Smooth muscle cell (in vitro differentiated cells): ENCODE measurements around the gene PRRT2. TPM values are rescaled to one million over a fixed set of nuclear protein-coding genes. Genes with fewer than 3 reads are reported as not detected.

Source experiments
- DNase-seq: peaks from one replicate; lab custom pipeline; 2025; ENCODE audit not compliant: unreplicated experiment; lab: John Stamatoyannopoulos, UW
- H2AFZ ChIP-seq: fragments of 200-600 bp; sonication (generic); 2 replicates; pipeline ENCODE4 v1.6.0; 2016; ENCODE audit warnings: antibody characterized with exemption, low read depth, mild to moderate bottlenecking
- H3F3A ChIP-seq: fragments of 200-600 bp; sonication (generic); 2 replicates; pipeline ENCODE4 v1.6.0; 2017; ENCODE audit warnings: antibody characterized with exemption, low read depth
- H3K27ac ChIP-seq: fragments of 200-600 bp; sonication (generic); 2 replicates; pipeline ENCODE4 v1.5.1; 2016; ENCODE audit warnings: low read depth, mild to moderate bottlenecking
- H3K27me3 ChIP-seq: fragments of 200-600 bp; sonication (generic); 2 replicates; pipeline ENCODE4 v1.6.1; 2016; ENCODE audit warnings: low read depth, mild to moderate bottlenecking
- H3K36me3 ChIP-seq: fragments of 200-600 bp; sonication (generic); 2 replicates; pipeline ENCODE4 v1.5.1; 2016; ENCODE audit warnings: low read depth
- H3K4me1 ChIP-seq: fragments of 200-600 bp; sonication (generic); 2 replicates; pipeline ENCODE4 v1.5.1; 2016; ENCODE audit warnings: low read depth
- H3K4me2 ChIP-seq: fragments of 200-600 bp; sonication (generic); 2 replicates; pipeline ENCODE4 v1.6.0; 2016; ENCODE audit warnings: mild to moderate bottlenecking
- H3K4me3 ChIP-seq: fragments of 200-600 bp; sonication (generic); 2 replicates; pipeline ENCODE4 v1.5.1; 2016; ENCODE audit warnings: mild to moderate bottlenecking
- H3K79me2 ChIP-seq: fragments of 200-600 bp; sonication (generic); 2 replicates; pipeline ENCODE4 v1.6.0; 2016; ENCODE audit warnings: low read depth, mild to moderate bottlenecking
- H3K9ac ChIP-seq: fragments of 200-600 bp; sonication (generic); 2 replicates; pipeline ENCODE4 v1.6.0; 2016; ENCODE audit warnings: low read depth
- H3K9me3 ChIP-seq: fragments of 200-600 bp; sonication (generic); replicated peaks from 2 replicates; pipeline ENCODE4 v1.5.1; 2016; ENCODE audit warnings: low read depth
- H4K20me1 ChIP-seq: fragments of 200-600 bp; sonication (generic); 2 replicates; pipeline ENCODE4 v1.6.0; 2016; ENCODE audit warnings: low read depth
- WGBS: methylation state at CpG from one replicate; pipeline ENCODE4 v1.1.7; 2016; ENCODE audit warnings: low lambda C conversion rate; 5-methylcytosine and 5-hydroxymethylcytosine counted together
- polyA plus RNA-seq: library from polyadenylated mRNA; unstranded; fragments of >200 nt; fragmentation: Nextera tagmentation; extraction: Ambion mirVana; gene quantifications from 2 replicates; pipeline ENCODE4 v1.2.1, GENCODE V29; 2016
- total RNA-seq: library from RNA; depleted of rRNA; stranded (reverse); fragments of >200 nt; gene quantifications from 2 replicates; pipeline ENCODE4 v1.2.3, GENCODE V29; 2014
- TF ChIP-seq, protein P1 (sequence below): fragments of 200-600 bp; sonication (generic); IDR thresholded peaks from 2 replicates; pipeline ENCODE4 v1.5.1; 2017; ENCODE audit warnings: borderline replicate concordance, mild to moderate bottlenecking, antibody characterized with exemption; ENCODE audit not compliant: insufficient read depth, poor library complexity, severe bottlenecking

PRRT2 gene
- total and polyA plus RNA-seq, 2 experiments from 2014 or later, result 12.2 TPM

DNA sequence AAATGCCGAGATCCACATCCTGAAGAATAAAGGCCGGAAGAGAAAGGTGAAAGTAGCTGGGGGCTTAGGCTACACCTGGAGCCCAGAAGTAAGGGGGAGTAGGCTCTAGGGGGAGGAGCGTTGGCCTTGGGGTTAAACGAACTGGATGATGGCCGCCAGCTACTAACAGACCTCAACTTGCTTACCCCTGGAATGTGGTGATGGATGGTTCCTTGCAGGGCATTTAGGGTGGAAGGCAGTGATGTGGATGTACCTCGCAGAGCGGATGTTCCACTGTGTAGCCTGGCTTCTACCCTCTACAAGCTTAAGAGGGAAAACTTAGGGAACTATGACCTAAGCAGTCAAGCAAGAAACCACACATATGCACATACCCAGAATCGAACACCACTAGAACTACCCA lies 8.0 kb upstream of the PRRT2 start:
- no peaks in the 10 kb centered on the region for H3K36me3 ChIP-seq
- WGBS, result 89% methylated on average over 8 of the region's 8 CpGs
- H3K4me1 ChIP-seq, result peaks cover 16% of the 10 kb centered on the region
- no peak overlapping the region for H3K4me3 ChIP-seq
- TF ChIP-seq, protein P1, sequence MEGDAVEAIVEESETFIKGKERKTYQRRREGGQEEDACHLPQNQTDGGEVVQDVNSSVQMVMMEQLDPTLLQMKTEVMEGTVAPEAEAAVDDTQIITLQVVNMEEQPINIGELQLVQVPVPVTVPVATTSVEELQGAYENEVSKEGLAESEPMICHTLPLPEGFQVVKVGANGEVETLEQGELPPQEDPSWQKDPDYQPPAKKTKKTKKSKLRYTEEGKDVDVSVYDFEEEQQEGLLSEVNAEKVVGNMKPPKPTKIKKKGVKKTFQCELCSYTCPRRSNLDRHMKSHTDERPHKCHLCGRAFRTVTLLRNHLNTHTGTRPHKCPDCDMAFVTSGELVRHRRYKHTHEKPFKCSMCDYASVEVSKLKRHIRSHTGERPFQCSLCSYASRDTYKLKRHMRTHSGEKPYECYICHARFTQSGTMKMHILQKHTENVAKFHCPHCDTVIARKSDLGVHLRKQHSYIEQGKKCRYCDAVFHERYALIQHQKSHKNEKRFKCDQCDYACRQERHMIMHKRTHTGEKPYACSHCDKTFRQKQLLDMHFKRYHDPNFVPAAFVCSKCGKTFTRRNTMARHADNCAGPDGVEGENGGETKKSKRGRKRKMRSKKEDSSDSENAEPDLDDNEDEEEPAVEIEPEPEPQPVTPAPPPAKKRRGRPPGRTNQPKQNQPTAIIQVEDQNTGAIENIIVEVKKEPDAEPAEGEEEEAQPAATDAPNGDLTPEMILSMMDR, result no peak
- DNase-seq, result no peak
- H3K9me3 ChIP-seq, result no peaks in the 10 kb centered on the region
- peaks cover 11% of the 10 kb centered on the region for H4K20me1 ChIP-seq
- H3K9ac ChIP-seq, result no peak overlapping the region
- H3K4me2 ChIP-seq, result peak overlapping the region; percentile 86
- no peak overlapping the region for H2AFZ ChIP-seq
- peaks cover 10% of the 10 kb centered on the region for H3K79me2 ChIP-seq
- no peaks in the 10 kb centered on the region for H3K27me3 ChIP-seq
- peaks cover 19% of the 10 kb centered on the region for H3F3A ChIP-seq
- peak overlapping the region; percentile 80 for H3K27ac ChIP-seq

DNA sequence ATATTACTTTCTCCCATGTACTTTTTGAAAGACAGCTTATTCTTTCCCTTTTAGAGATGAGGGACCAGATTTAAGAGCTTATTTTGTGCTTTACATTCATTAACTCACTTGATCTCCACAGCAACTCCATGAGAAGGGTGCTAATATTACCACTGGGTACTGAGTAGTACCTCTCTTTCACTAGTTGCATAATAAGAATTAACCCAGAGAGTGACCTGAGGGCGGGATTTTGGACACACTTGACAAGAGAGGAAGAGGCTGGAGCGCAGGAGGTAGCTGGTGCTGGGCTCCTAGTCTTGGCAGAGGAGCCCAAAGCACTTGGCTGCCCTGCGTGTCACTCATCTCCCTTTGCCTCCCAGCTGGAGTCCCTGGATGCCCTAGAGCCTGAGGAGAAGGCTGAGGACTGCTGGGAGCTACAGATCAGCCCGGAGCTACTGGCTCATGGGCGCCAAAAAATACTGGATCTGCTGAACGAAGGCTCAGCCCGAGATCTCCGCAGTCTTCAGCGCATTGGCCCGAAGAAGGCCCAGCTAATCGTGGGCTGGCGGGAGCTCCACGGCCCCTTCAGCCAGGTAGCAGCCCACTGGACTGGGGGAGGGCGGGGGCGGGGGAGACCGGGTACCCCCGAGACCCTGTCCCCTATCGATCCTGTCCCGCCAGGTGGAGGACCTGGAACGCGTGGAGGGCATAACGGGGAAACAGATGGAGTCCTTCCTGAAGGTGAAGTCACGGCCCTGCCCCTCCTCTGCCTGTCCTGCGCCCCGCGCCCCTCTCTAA lies 7.3 kb upstream of the PRRT2 start:
- Histone ChIP-seq H3K79me2 (peaks cover 16% of the 10 kb centered on the region), H2AFZ (peak overlapping the region; percentile 40), H3K9ac (peak overlapping the region; percentile 82), H3K4me1 (peaks cover 22% of the 10 kb centered on the region), H4K20me1 (peaks cover 17% of the 10 kb centered on the region), H3K4me3 (peak overlapping the region; percentile 73), H3K27ac (peak overlapping the region; percentile 80), H3K36me3 (no peaks in the 10 kb centered on the region), H3F3A (peaks cover 23% of the 10 kb centered on the region), H3K9me3 (no peaks in the 10 kb centered on the region), H3K4me2 (peak overlapping the region; percentile 86), H3K27me3 (no peaks in the 10 kb centered on the region)
- no peak for DNase-seq
- TF ChIP-seq, protein P1, result no peak
- WGBS, result 31% methylated on average over 26 of the region's 26 CpGs

DNA sequence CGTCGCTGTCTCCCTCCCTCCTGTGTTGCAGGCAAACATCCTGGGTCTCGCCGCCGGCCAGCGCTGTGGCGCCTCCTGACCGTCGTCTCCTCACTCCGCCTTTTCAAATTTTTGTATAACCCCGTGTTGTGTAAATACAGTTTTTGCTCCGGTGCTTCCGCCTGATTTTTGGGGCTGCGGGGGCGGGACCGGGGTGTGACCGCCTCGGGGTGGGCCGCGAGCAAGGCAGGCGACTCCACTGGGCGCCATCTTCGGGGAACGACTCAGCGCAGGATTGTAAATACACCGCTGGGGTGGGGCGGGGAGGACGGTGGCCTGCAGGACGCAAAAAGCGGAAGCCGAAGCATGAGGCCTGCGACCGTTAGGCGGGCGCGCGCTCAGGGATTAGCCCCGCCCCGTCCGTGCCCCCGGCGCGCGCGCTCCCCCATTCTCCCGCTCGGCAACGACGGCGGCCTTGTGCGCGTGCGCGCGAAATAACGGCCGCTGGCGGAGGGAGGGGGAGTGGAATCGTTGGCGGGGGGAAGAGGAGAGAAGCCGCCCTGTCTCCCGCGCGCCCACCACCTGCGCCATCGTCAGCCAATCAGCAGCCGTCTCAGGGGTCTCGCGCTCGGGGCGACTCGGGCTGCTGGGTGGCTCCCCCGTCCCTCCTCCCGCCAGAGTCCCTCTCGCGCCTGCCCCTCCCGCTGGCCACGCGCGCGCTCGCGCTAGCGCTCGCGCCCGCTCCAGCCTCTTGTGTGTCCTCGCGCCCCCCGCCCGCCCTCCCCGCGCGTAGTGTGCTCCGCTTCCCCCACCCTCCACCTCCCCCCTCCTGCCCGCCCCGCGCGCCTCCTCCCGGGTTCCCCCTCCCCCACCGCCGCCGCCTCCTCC lies 6.5 kb upstream of the PRRT2 start:
- WGBS, result under 1% methylated on average over 38 of the region's 103 CpGs
- Histone ChIP-seq H3K9ac (peak overlapping the region; percentile 82), H4K20me1 (peaks cover 23% of the 10 kb centered on the region), H2AFZ (peak overlapping the region; percentile 40), H3K4me2 (peak overlapping the region; percentile 86), H3K36me3 (no peaks in the 10 kb centered on the region), H3K4me1 (peaks cover 28% of the 10 kb centered on the region), H3K79me2 (peaks cover 19% of the 10 kb centered on the region), H3K27me3 (no peaks in the 10 kb centered on the region), H3F3A (peaks cover 31% of the 10 kb centered on the region), H3K27ac (peak overlapping the region; percentile 80), H3K9me3 (no peaks in the 10 kb centered on the region), H3K4me3 (peak overlapping the region; percentile 73)
- TF ChIP-seq, protein P1, result no peak
- DNase-seq, result peak; percentile 97
